MCF 10A (cell line): ENCODE results near the gene PRSS50. TPM values are rescaled to one million over a fixed set of nuclear protein-coding genes. Genes with fewer than 3 reads are reported as not detected.

Experiments
- BruUV-seq: library from RNA; stranded (reverse); fragments of 400-500 nt; replicated peaks from 2 replicates; lab custom pipeline; 2021; lab: Mats Ljungman, UMichigan
- CTCF ChIA-PET: fragments of 300-600 bp; sonication (Branson Sonifier 250); formaldehyde crosslinking; extraction: SDS; loops from one replicate; lab custom pipeline; 2021; ENCODE audit warnings: antibody characterized with exemption, inconsistent platforms; lab: Yijun Ruan, JAX
- POLR2A ChIA-PET: fragments of 300-600, 350-650 bp; sonication (Branson Sonifier 250); formaldehyde crosslinking; extraction: SDS; loops from one replicate; lab custom pipeline; 2020; ENCODE audit warnings: antibody characterized with exemption, inconsistent platforms; lab: Yijun Ruan, JAX
- DNase-seq: peaks from one replicate; pipeline ENCODE4 v3.0.0-alpha.2; 2018; ENCODE audit not compliant: unreplicated experiment
- H3K27ac Mint-ChIP-seq: one replicate; pipeline ENCODE4 v1.8.0; 2022; ENCODE audit warnings: mild to moderate bottlenecking, low read depth, mixed read lengths; ENCODE audit not compliant: unreplicated experiment
- H3K27me3 Mint-ChIP-seq: one replicate; pipeline ENCODE4 v1.8.0; 2022; ENCODE audit warnings: mixed read lengths; ENCODE audit not compliant: insufficient read depth, unreplicated experiment
- H3K36me3 Mint-ChIP-seq: one replicate; pipeline ENCODE4 v1.8.0; 2022; ENCODE audit warnings: mild to moderate bottlenecking, moderate library complexity, mixed read lengths; ENCODE audit not compliant: insufficient read depth, unreplicated experiment
- H3K4me1 Mint-ChIP-seq: one replicate; pipeline ENCODE4 v1.8.0; 2022; ENCODE audit warnings: mixed read lengths; ENCODE audit not compliant: insufficient read depth, unreplicated experiment
- H3K4me3 Mint-ChIP-seq: one replicate; pipeline ENCODE4 v1.8.0; 2022; ENCODE audit warnings: mild to moderate bottlenecking, moderate library complexity, mixed read lengths; ENCODE audit not compliant: unreplicated experiment
- H3K9me3 Mint-ChIP-seq: one replicate; pipeline ENCODE4 v1.8.0; 2022; ENCODE audit warnings: mixed read lengths; ENCODE audit not compliant: unreplicated experiment
- intact Hi-C: fragments of 100-400 bp; cut with micrococcal nuclease; formaldehyde crosslinking; loops from 2 replicates; pipeline ENCODE4 v1.14.1; 2022
- total RNA-seq: library from RNA; stranded (reverse); gene quantifications from 2 replicates; pipeline ENCODE4 v1.2.3, GENCODE V29; 2022
- TF ChIP-seq, protein P1 (sequence below): fragments of 200-600 bp; IDR thresholded peaks from one replicate; pipeline ENCODE4 v1.8.0; 2022; ENCODE audit warnings: antibody characterized with exemption, mild to moderate bottlenecking; ENCODE audit not compliant: unreplicated experiment

PRSS50 gene
- total RNA-seq, 1 experiment from 2014 or later = not detected

DNA sequence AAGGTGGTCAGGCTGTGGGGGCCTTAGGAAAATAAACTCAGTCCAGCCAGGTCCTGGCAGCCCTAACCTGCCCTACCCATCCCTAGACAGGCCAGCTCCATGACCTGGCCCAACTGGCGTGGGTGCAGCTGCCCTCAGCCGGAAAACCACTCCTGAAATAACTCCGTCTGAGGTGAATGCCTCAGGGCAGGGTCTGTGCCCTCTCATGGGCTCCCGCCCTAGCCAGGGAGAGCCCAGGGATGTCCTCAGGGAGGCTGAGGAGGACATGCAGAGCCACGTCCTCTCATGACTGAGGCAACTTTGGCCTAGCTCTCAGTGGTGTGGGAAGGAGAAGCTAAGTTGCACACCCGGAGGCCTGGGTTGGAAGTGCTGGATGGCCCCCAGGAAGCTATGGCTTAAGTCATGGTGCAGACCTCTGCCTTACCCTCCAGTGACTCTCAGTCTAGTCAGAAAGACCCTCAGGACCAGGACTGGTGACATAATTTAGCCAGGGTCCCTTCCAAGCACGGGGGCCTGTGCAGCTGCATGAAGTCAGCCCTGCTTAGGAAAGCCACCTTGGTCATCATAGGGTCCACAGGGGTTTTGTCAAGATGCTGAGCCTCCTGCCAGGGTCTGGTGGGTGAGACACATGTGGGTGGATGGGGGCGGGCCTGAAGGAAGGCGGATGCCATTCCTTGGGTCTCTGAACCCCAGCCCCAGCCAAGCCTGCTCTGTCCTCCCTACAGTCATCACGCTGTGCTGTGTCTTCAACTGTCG lies 9.1 kb downstream of the PRSS50 start:
- TF ChIP-seq, protein P1, sequence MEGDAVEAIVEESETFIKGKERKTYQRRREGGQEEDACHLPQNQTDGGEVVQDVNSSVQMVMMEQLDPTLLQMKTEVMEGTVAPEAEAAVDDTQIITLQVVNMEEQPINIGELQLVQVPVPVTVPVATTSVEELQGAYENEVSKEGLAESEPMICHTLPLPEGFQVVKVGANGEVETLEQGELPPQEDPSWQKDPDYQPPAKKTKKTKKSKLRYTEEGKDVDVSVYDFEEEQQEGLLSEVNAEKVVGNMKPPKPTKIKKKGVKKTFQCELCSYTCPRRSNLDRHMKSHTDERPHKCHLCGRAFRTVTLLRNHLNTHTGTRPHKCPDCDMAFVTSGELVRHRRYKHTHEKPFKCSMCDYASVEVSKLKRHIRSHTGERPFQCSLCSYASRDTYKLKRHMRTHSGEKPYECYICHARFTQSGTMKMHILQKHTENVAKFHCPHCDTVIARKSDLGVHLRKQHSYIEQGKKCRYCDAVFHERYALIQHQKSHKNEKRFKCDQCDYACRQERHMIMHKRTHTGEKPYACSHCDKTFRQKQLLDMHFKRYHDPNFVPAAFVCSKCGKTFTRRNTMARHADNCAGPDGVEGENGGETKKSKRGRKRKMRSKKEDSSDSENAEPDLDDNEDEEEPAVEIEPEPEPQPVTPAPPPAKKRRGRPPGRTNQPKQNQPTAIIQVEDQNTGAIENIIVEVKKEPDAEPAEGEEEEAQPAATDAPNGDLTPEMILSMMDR = no peak
- H3K4me3 Mint-ChIP-seq = no peak overlapping the region
- H3K36me3 Mint-ChIP-seq = no peaks in the 10 kb centered on the region
- H3K4me1 Mint-ChIP-seq = peaks cover 6% of the 10 kb centered on the region
- ChIA-PET POLR2A (interaction anchor here (0.5 to 1.1 kb wide), 2 partner anchors 201 to 979 kb away, joined by 3 read pairs; no protein-coding TSS in a partner anchor), CTCF (interaction anchor here (0.6 to 2.9 kb wide), 5 partner anchors 157 to 1195 kb away, joined by 3 to 11 read pairs (median 5); no protein-coding TSS in a partner anchor)
- BruUV-seq = no TSS peak
- H3K9me3 Mint-ChIP-seq = no peaks in the 10 kb centered on the region
- no peak overlapping the region for H3K27ac Mint-ChIP-seq
- DNase-seq = no peak
- intact Hi-C loops = loop anchor here (5.0 kb wide), 1 partner anchor 614 kb away; no protein-coding TSS in a partner anchor
- no peaks in the 10 kb centered on the region for H3K27me3 Mint-ChIP-seq

DNA sequence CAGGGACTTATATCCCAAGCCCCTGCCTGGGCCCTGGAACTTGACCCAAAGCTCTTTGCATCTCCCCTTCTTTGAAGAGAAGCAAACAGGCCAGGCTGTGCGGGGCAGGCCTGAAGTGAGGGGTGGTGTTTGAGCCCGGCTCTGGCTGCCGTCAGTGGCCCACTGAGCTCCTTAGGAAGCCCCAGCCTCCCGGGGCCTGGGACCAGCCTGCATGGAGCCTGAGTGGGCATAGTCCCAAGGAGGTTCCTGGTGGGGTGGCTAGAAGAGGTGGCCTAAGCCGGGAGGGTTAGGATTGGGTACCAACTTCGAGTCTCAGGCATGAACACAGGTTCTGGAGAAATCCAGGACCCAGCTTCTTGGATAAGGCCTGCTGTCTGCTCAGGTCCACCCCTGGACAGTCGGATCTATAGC lies 10.1 kb downstream of the PRSS50 start:
- DNase-seq = no peak
- TF ChIP-seq, protein P1 = no peak
- CTCF ChIA-PET = interaction anchor here (0.7 to 3.1 kb wide), 8 partner anchors 158 to 730 kb away, joined by 3 to 19 read pairs (median 4); no protein-coding TSS in a partner anchor
- POLR2A ChIA-PET = interaction anchor here (0.6 to 1.1 kb wide), 2 partner anchors 202 to 1402 kb away, joined by 3 read pairs; no protein-coding TSS in a partner anchor
- no peaks in the 10 kb centered on the region for H3K36me3 Mint-ChIP-seq
- no peak overlapping the region for H3K4me3 Mint-ChIP-seq
- BruUV-seq = no TSS peak
- no peaks in the 10 kb centered on the region for H3K9me3 Mint-ChIP-seq
- no peak overlapping the region for H3K27ac Mint-ChIP-seq
- intact Hi-C loops = loop anchor here (5.0 kb wide), 1 partner anchor 615 kb away; no protein-coding TSS in a partner anchor
- H3K4me1 Mint-ChIP-seq = peaks cover 6% of the 10 kb centered on the region
- H3K27me3 Mint-ChIP-seq = no peaks in the 10 kb centered on the region

DNA sequence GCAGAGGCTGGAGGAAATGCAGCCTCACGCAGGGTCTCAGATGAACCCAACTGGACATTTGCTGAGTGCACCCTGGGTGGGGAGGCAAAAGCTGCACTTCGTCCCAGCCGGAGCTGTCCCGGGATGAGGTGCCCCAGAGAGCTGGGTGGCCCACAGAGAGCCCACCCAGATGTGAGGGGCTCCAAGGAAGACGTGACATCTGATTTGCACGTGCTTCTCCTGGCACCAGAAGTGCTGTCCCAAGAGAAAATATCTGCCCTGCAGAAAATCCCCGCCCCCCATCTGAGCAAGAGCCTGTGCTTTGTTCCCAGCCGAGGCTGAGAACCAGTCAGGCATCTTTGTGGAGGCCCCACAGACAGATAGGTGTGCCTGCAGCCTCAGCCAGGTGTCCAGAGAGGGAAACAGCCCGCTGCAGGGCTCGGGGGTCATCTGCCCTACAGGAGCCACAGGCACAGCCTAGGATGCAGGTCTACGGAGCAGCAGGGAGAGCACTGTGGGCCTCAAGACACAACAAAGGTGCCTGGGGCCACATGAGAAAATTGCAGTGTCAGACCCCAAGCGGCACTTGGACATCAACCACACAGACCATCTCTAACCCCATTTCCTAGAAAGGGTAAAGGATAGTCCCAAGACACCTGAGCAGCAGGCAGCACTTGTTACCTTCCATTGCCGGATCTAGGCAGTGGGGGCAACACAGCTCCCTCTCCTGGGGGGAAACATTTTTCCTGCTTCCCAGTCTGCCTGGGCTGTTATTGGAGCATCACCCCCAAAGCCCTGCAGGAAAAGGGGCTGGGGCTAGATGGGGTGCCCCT lies 10.7 kb downstream of the PRSS50 start:
- Mint-ChIP-seq H3K27me3 (no peaks in the 10 kb centered on the region), H3K9me3 (no peaks in the 10 kb centered on the region), H3K27ac (no peak overlapping the region), H3K4me1 (peaks cover 6% of the 10 kb centered on the region), H3K4me3 (no peak overlapping the region), H3K36me3 (no peaks in the 10 kb centered on the region)
- CTCF ChIA-PET = interaction anchor here (0.6 to 3.1 kb wide), 10 partner anchors 180 to 731 kb away, joined by 3 to 19 read pairs (median 4); no protein-coding TSS in a partner anchor
- intact Hi-C loops = loop anchor here (5.0 kb wide), 1 partner anchor 615 kb away; no protein-coding TSS in a partner anchor
- POLR2A ChIA-PET = interaction anchor here (0.6 kb wide), 1 partner anchor 1401 kb away, joined by 3 read pairs; no protein-coding TSS in a partner anchor
- DNase-seq = no peak
- TF ChIP-seq, protein P1 = no peak
- BruUV-seq = no TSS peak
